T-helper 2 cell treated with Interferon-gamma antibody and Interleukin-4, amounts not matched to agents 5 μg/mL and 100 μg/mL, for 36 hours (primary cell): ENCODE data around the gene FOXP1.

Source experiments
- DNase-seq: peaks from one replicate; pipeline ENCODE4 v3.0.0; 2021; ENCODE audit warnings: low spot score
- H3K27ac Mint-ChIP-seq: one replicate; pipeline ENCODE4 v1.8.0; 2021; ENCODE audit warnings: mild to moderate bottlenecking, mixed read lengths
- H3K27me3 Mint-ChIP-seq: one replicate; pipeline ENCODE4 v1.8.0; 2021; ENCODE audit warnings: low read depth, mixed read lengths
- H3K36me3 Mint-ChIP-seq: one replicate; pipeline ENCODE4 v1.8.0; 2021; ENCODE audit warnings: low read depth, mixed read lengths
- H3K4me1 Mint-ChIP-seq: one replicate; pipeline ENCODE4 v1.8.0; 2021; ENCODE audit warnings: low read depth, mixed read lengths
- H3K4me3 Mint-ChIP-seq: one replicate; pipeline ENCODE4 v1.8.0; 2022; ENCODE audit warnings: mild to moderate bottlenecking, moderate library complexity, mixed read lengths
- H3K9me3 Mint-ChIP-seq: one replicate; pipeline ENCODE4 v1.8.0; 2021; ENCODE audit warnings: mixed read lengths

Gene FOXP1

GRCh38 chr3:71425491-71426071 lies 157.9 kb downstream of the FOXP1 start:
- Mint-ChIP-seq H3K27me3 (no peaks in the 10 kb centered on the region), H3K27ac (no peak overlapping the region), H3K4me1 (peaks cover 59% of the 10 kb centered on the region), H3K36me3 (peaks cover 23% of the 10 kb centered on the region), H3K4me3 (no peak overlapping the region), H3K9me3 (no peaks in the 10 kb centered on the region)
- peak; percentile 34 for DNase-seq

GRCh38 chr3:71423151-71423906 lies 160.2 kb downstream of the FOXP1 start:
- Mint-ChIP-seq H3K4me3 (peak overlapping the region; percentile 53), H3K27me3 (no peaks in the 10 kb centered on the region), H3K9me3 (no peaks in the 10 kb centered on the region), H3K27ac (peak overlapping the region; percentile 89), H3K4me1 (peaks cover 55% of the 10 kb centered on the region), H3K36me3 (peaks cover 25% of the 10 kb centered on the region)
- no peak for DNase-seq

DNA sequence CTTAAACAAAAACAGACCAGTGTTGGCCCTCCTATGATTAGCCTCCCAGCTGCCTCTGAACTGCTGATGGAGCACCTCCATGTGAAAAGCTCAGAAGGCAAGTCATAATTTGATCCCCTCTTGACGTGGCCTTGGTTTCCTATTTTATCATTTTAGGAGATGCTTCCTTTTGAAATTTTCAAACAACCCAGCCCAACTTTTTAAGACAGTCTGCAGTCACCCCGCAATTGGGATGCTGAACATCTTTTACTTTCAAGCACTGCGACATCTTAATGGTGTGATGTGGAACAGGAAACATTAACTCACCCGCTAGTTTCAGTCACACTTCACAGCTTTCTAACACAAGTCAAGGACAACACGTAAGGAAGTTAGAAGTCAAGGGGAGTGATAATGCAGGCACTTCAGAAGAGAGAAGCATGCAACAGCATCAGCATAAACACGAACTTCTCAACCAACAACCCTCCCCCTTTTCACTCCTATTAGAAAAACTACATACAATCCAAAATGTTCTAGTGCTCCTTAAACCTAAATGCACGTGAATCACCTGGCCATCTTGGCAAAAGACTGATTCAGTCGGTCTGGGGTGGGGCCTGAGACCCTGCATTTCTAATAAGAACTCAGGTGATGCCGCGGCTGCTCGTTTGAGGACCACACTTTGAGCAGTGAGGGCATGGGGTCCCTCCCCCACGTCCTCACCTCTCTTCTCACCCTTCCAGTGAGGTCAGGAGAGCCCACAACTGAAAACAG lies 161.5 kb downstream of the FOXP1 start:
- H3K27me3 Mint-ChIP-seq: no peaks in the 10 kb centered on the region
- peaks cover 22% of the 10 kb centered on the region for H3K36me3 Mint-ChIP-seq
- DNase-seq: peak; percentile 73
- peaks cover 61% of the 10 kb centered on the region for H3K4me1 Mint-ChIP-seq
- peak overlapping the region; percentile 89 for H3K27ac Mint-ChIP-seq
- peak overlapping the region; percentile 53 for H3K4me3 Mint-ChIP-seq
- no peaks in the 10 kb centered on the region for H3K9me3 Mint-ChIP-seq

DNA sequence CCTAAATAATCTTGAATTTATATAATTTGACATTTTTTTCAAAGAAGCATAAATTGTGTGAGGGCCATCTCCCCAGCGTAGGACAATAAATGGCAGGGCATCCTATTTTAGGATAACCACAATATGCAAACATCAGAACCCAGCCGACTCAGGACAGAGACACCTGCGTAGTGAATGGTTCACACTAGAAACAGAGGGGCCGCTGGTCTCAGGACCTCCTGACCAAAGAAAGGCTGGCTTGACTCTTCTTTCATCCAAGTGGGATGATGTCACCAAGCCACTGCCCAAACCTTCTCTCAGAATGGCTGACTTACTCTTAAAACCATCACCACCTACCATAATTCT lies 162.1 kb downstream of the FOXP1 start:
- H3K4me3 Mint-ChIP-seq: peak overlapping the region; percentile 53
- H3K36me3 Mint-ChIP-seq: peaks cover 22% of the 10 kb centered on the region
- H3K4me1 Mint-ChIP-seq: peaks cover 67% of the 10 kb centered on the region
- H3K9me3 Mint-ChIP-seq: no peaks in the 10 kb centered on the region
- peak overlapping the region; percentile 89 for H3K27ac Mint-ChIP-seq
- DNase-seq: no peak
- no peaks in the 10 kb centered on the region for H3K27me3 Mint-ChIP-seq

GRCh38 chr3:71419369-71419768 lies 164.2 kb downstream of the FOXP1 start:
- no peaks in the 10 kb centered on the region for H3K27me3 Mint-ChIP-seq
- peak overlapping the region; percentile 11 for H3K27ac Mint-ChIP-seq
- no peaks in the 10 kb centered on the region for H3K9me3 Mint-ChIP-seq
- peaks cover 70% of the 10 kb centered on the region for H3K4me1 Mint-ChIP-seq
- H3K36me3 Mint-ChIP-seq: peaks cover 9% of the 10 kb centered on the region
- H3K4me3 Mint-ChIP-seq: no peak overlapping the region
- no peak for DNase-seq

- DNase-seq: no peak
- no peak overlapping the region for H3K4me3 Mint-ChIP-seq
- no peak overlapping the region for H3K27ac Mint-ChIP-seq
- H3K4me1 Mint-ChIP-seq: peaks cover 63% of the 10 kb centered on the region
- H3K27me3 Mint-ChIP-seq: no peaks in the 10 kb centered on the region
- H3K36me3 Mint-ChIP-seq: peaks cover 6% of the 10 kb centered on the region
- H3K9me3 Mint-ChIP-seq: no peaks in the 10 kb centered on the region
These were observed 165.7 kb downstream of the FOXP1 start for GRCh38 chr3:71417791-71418190.

- H3K4me3 Mint-ChIP-seq: peak overlapping the region; percentile 47
These were observed 166.7 kb downstream of the FOXP1 start for GRCh38 chr3:71416876-71417275.

DNA sequence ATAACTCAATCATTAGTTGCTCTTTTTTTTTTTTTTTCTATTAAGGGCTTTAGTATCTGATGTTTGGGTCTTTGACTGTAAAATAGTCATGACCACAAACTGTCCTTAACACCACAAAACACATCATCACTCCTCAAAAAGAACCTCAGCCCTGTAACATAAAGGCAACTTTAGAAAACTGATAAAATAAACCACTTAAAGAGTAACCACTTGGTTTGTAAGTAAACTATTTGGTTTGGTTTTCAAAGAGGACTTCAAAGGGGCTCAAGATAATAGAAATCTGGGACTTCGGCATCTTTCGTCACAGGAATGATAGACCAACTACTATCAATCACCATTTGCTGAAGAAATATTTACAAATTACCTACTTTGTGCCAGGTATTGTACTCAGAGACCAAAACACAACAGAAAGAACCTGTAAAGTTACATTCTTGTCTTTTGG lies 167.8 kb downstream of the FOXP1 start:
- H3K4me3 Mint-ChIP-seq: peak overlapping the region; percentile 54
- peaks cover 46% of the 10 kb centered on the region for H3K4me1 Mint-ChIP-seq
- no peak for DNase-seq
- H3K9me3 Mint-ChIP-seq: no peaks in the 10 kb centered on the region
- peaks cover 5% of the 10 kb centered on the region for H3K36me3 Mint-ChIP-seq
- H3K27ac Mint-ChIP-seq: peak overlapping the region; percentile 75
- no peaks in the 10 kb centered on the region for H3K27me3 Mint-ChIP-seq

More at GRCh38 chr3:71416876-71417275, 166.7 kb downstream of the FOXP1 start:
- peaks cover 54% of the 10 kb centered on the region for H3K4me1 Mint-ChIP-seq
- H3K36me3 Mint-ChIP-seq: peaks cover 5% of the 10 kb centered on the region
- DNase-seq: no peak
- H3K9me3 Mint-ChIP-seq: no peaks in the 10 kb centered on the region
- peak overlapping the region; percentile 75 for H3K27ac Mint-ChIP-seq
- H3K27me3 Mint-ChIP-seq: no peaks in the 10 kb centered on the region

GRCh38 chr3:71414189-71414927 lies 169.2 kb downstream of the FOXP1 start:
- Mint-ChIP-seq H3K36me3 (peaks cover 3% of the 10 kb centered on the region), H3K27ac (no peak overlapping the region), H3K4me1 (peaks cover 43% of the 10 kb centered on the region), H3K9me3 (no peaks in the 10 kb centered on the region), H3K27me3 (no peaks in the 10 kb centered on the region), H3K4me3 (no peak overlapping the region)
- no peak for DNase-seq

DNA sequence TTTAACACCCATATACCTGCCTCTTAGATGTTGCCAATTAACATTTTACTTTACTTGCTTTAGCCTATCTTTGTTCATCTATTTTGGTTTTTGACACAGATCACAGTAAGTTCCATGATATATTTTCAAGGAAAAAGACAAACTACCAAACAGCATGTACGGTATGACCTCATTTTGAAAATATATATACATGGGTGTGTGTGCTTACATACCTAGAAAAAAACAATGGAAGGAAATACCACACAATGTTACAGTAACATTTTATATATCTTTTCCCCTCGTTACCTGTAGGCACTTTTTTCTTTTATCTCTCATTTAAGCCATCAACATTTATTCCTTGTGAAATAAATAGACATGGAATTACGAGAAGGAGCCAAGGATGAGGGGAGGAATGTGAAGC lies 170.0 kb downstream of the FOXP1 start:
- H3K9me3 Mint-ChIP-seq: no peaks in the 10 kb centered on the region
- no peaks in the 10 kb centered on the region for H3K27me3 Mint-ChIP-seq
- H3K4me1 Mint-ChIP-seq: peaks cover 44% of the 10 kb centered on the region
- peaks cover 3% of the 10 kb centered on the region for H3K36me3 Mint-ChIP-seq
- H3K27ac Mint-ChIP-seq: no peak overlapping the region
- no peak overlapping the region for H3K4me3 Mint-ChIP-seq
- no peak for DNase-seq

DNA sequence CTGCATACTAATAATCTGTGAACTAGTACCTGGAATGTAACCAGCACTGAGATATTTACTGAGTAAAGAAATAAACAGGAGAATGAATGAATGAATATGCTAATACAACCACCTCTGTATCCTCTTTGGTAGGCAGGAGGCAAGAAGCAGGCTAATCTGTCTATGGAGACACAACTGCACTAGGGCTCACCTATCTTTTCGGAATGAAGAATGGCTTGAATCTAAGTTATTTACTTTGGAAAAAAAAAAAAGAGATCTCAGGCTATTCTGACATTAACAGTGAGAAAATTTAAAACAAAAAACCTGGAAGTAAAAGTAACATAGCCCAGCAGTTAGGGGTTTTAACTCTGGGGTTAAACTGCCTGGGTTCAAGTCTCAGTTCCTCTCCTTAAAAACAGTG lies 174.2 kb downstream of the FOXP1 start:
- Mint-ChIP-seq H3K4me3 (no peak overlapping the region), H3K36me3 (peaks cover 7% of the 10 kb centered on the region), H3K27ac (no peak overlapping the region), H3K27me3 (no peaks in the 10 kb centered on the region), H3K9me3 (no peaks in the 10 kb centered on the region), H3K4me1 (peaks cover 16% of the 10 kb centered on the region)
- no peak for DNase-seq

DNA sequence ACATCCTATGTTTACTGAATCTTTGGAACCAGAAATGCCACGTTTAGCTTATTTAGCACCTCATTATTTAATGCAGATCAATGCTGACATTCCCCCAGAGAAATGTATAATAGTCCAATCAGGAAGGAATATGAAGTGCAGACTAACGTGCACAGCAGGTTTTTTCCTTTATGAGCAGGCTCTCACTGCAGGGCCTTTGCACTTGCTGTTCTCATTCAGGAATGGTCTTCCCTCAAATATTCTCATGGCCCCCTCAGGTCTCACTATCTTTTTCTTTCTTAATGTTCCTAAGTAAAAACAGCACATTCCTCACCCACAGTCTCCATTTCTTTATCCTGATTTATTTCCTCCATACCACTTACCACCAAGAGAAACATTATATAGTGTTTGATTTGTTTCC lies 174.6 kb downstream of the FOXP1 start:
- Mint-ChIP-seq H3K9me3 (no peaks in the 10 kb centered on the region), H3K4me3 (no peak overlapping the region), H3K27ac (no peak overlapping the region), H3K36me3 (peaks cover 7% of the 10 kb centered on the region), H3K4me1 (peaks cover 16% of the 10 kb centered on the region), H3K27me3 (no peaks in the 10 kb centered on the region)
- DNase-seq: no peak

DNA sequence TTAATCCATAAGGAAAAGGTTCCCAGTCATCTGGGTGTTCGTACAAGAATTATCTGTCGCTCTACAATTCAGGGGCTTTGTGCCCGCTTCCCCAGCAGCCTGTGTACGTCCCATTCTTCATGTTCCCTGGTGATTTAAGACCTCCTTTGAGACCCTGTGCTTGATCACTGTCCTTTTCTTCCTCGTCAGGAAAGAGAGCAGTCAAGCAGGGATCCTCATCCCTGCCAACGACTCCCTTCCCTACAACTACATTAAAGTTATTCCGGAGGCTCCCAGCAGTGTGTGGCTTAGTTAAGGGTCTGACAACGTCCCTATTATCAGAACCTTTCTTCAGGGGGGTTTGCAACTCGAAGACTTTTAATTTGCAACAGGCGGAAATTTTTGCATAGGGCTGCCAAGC lies 175.7 kb downstream of the FOXP1 start:
- Mint-ChIP-seq H3K36me3 (peaks cover 10% of the 10 kb centered on the region), H3K4me3 (no peak overlapping the region), H3K4me1 (peaks cover 15% of the 10 kb centered on the region), H3K9me3 (no peaks in the 10 kb centered on the region), H3K27ac (no peak overlapping the region), H3K27me3 (no peaks in the 10 kb centered on the region)
- DNase-seq: no peak
